Measurements from ENCODE around the gene PRDM16.

Gene PRDM16

DNA sequence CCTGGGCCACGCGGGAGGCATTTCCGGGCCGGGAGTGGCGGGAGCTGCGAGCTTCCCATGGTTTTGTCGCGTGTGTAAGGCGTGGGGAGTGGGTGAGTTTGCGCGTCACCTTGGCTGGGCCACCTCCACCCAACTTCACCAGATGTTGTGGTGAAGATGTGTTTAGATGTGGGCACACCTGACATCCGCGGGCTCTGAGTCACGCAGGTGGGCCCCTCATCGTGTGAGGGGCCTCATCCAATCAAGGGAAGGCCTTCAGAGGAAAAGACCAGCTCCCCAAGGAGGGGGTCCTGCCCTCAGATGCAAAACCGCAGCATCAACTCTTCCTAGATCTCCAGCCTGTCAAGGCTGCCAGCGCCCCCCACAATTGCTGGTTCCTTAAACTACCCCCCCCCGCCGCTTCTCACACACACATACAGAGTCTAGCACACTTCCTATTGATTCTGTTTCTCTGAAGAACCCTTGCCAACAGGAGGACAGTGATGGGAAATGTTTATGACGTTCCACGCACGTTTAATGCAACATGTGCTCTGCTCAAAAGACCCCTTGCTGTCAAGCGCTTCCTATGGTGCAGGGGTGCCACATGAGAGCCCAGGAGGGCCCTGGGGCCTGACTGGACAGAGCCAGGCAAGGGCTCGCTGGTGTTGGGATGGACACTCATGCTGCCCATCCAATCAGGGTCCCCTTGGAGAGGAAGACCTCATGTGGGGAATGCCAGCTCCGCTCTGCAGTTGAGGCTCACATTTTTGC, 35.8 kb upstream of the PRDM16 start:
- no peak for DNase-seq

GRCh38 chr1:3033790-3034090, 35.3 kb upstream of the PRDM16 start:
- no peak for DNase-seq

DNA sequence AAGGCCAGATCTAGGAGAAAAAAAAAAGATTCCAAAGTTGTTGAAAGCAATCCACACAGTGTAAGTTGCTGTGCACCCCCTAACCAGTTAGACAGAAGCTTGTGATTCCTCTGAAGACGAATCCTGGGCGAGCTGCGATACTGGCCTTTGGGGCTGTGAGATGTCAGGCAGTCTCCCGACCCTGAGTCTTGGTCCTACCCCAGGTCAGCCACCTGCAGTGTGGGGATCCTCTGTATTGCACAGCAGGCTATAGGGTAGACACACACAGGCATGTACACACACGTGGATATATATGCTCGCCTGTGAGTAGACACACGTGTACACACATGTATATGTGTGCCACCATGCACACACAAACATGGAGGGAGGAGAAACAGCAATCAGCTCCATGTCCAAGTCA, 34.8 kb upstream of the PRDM16 start:
- DNase-seq, result no peak

DNA sequence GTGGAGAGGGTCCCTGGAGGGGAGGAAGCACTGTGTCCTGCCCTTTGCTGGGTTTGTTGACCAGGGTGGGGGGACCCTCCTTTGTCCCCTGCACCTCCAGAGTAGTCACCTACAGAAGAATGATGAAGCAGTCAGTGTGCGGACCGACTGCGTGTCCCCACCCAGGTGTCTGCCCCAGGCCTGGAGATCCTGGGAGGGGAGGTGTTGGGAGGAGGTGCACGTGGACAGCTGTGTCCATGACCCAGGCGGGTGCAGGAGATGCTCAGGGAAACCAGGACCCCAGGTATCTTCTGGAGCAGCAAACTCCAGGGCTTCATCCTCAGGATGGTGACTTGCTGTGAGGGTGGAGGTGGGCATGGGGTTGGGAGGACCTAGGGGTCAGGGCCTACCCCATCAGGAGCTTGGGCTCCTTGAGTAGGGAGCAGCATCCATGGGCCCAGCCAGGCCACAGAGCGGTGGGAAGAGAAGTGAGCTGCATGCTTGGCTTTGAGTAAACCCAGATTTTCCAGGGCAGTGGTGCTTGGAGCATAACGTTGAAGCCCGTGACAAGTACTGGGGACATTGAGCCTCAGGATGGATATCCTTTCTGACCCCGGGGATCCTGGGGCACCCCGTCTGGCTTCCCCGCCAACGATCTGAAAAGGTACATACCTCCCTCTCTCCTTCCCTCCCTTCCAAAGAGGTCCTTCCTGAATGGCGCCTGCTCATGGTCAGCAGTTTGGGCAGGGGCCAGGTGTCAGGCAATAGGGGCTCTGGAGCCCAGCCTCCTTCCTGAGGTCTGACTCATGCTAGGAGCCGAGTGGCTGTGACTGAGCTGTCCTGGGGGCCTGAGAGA, 34.1 kb upstream of the PRDM16 start:
- no peak for DNase-seq

GRCh38 chr1:3035563-3036446, 33.2 kb upstream of the PRDM16 start:
- no peak for DNase-seq

DNA sequence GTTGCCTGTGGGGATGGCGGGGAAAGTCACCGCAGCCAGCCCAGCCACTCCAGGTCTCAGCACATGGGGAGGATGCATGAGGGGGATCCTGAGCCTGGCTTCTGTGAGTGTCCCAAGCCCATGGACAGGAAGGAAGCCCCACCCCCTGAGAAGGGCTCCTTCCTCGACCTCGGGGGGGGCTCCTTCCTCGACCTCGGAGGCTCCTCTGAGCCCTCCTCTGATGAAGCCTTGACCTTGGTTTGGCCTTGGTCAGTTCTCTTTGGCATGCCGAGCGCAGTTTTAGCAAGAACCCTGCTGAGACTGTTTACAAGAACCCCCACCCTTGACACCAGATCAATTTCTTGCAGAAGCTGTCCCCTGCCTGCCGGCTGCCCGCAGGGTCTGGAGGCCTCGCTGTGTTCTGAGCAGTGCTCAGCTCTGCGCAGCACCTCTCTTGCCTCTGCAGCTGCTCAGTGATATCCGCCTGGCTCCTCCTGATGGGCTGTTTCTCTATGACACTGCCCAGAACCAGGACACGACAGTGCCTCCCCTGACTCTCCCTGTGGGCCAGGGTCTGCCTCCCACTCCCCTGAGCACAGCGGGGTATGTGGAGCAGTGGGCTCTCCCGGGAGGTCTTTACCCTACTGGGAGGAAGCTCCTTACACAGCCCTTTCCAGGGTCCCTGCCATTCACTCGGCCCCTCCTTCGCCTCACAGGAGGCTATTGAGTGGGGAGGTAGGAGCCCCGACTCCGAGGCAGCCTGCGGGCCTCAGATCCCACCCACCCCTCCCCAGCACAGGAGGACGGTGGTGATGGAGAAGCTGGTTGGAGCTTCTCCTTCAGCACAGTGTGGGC, 32.3 kb upstream of the PRDM16 start:
- no peak for DNase-seq

DNA sequence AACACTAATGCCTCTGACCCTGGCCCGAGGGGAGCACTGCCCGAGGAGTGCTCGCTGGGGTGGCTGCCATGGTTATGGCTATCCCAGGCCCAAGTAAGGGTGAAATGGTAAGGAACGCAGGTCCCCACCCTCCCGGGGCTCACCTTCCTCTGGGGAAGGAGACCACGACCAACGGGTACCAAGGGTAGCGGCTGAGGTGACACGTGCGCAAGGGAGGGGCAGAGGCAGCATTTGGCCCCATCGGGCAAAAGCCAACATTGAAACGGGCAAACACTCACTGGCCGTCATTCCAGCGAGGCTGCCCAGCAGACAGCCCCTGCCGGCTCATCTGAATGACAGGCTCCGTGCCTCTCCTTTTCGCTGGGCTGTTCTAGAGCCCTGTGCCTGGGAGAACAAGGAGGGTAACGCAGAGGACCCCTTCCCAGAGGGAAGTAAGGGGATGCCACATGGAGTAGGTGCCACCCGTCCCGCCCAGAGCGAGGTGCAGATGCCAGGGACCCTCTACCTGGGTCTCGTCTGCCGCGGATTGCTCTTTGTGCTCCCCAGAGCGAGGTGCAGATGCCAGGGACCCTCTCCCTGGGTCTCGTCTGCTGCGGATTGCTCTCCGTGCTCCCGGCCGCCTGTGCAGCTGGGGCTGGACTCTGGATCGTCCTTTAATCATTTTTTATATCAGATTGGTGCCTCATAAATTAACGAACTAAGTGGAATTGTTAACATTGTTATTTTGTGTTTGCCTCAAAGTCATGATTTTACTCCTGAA, 31.5 kb upstream of the PRDM16 start:
- no peak for DNase-seq

DNA sequence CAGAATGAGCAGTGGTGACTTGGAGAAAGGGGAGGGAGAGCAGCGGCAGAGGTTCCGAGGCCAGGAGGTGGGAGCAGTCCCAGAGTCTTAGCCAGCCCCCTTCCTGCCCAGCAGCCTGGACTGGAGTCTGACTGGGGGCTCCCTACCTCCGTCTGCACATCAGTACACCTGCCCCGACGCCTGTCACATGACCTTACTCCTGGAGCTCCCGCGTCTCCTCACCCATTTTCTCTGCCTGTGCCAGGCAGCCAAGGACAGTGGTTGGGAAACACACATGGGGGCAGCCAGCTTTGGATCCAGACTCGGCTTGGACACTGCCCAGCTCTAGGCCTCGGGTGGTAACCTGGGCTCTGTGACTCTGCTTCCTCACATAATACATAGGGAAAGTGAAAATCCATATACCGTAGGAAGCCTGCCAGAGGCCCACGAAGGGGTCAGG, 30.9 kb upstream of the PRDM16 start:
- no peak for DNase-seq

DNA sequence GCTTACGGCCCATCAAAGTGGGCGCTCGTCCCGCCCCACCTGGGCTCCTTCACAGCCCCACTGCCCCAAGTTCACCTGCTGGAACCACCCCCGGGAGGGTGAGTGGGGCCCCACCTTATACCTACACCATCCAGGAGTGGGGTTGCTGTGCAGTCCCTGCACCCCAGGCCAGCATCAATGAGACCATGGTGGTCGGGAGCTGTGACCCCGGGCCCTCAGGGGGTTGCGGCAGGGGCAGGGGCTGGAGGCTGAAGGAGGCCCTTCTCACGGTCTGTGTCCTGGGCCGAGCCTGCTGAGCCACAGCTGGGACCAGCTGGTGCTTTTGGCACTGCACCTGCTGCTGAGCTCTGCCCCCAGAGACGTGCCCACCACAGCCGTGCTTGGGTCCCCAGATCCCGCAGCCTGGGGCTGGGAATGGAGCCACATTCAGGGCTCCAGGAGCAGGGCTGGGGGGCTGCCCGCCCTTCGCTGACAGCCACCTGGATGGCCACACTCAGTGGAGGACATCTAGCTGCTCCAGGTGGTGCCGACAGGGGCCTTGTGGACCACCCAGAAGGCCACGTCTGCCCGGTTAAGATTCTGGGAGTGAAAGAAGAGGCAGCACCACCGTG, 30.3 kb upstream of the PRDM16 start:
- DNase-seq, result no peak

- no peak for DNase-seq
These were observed 29.0 kb upstream of the PRDM16 start for GRCh38 chr1:3040004-3040403.

- DNase-seq, result no peak
These were observed 26.5 kb upstream of the PRDM16 start for GRCh38 chr1:3042481-3042880.

DNA sequence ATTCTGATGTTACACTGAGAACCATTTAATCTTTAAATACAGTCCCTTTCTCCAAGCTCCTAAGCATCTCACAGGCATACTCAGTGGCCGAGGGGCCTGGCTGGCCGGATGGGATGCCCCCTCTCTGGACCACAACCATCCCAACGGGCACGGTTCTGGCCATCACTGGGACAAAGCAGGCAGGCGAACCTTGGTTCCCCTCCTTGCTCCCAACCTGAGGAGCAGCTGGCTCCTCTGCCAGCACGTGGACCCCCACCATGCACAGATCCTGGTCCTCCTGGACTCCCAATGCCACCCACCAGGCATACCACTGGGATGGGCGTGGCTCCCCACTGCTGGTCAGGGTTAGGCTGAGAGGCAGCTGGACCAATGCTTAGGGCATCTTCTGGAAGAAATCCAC, 19.8 kb upstream of the PRDM16 start:
- no peak for DNase-seq

GRCh38 chr1:3049905-3050304, 19.1 kb upstream of the PRDM16 start:
- no peak for DNase-seq

- DNase-seq, result no peak
These were observed 18.4 kb upstream of the PRDM16 start for GRCh38 chr1:3050603-3051002.

DNA sequence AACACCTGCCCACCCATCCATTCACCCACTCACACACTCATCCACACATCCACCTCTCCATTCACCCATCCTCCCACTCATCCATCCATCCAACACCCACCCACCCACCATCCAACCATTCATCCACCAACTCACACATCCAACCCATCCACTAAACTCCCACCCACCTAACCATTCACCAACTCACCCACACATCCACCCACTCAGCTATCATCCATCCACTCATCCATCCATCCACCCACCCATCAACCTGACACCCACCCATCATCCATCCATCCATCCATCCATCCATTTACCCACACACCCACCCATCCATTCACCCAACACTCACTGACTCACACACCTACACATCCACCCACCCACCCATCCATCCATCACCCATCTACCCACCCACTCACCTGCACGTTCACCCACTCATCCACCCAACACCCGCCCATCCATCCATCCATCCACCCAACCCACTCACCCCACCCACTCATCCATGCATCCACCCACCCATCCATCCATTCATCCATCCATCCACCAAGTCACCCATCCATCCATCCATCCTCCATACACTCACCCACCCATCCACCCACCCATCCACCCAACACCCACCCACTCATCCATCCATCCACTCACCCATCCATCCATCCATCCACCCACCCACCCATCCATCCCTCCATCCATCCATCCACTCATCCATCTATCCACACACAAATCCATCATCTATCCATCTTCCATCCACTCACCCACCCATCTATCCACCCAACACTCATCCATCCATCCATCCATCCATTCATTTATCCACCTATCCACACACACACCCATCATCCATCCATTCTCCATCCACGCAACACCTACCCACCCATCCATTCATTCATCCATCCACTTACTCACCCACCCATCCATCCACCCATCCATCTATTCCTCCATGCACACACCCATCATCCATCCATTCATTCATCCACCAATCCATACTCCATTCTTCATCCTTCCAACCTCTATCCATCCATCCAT, 17.4 kb upstream of the PRDM16 start:
- DNase-seq, result no peak

GRCh38 chr1:3052501-3052900, 16.5 kb upstream of the PRDM16 start:
- no peak for DNase-seq

- DNase-seq, result no peak
These were observed 15.5 kb upstream of the PRDM16 start for GRCh38 chr1:3053366-3053980.

DNA sequence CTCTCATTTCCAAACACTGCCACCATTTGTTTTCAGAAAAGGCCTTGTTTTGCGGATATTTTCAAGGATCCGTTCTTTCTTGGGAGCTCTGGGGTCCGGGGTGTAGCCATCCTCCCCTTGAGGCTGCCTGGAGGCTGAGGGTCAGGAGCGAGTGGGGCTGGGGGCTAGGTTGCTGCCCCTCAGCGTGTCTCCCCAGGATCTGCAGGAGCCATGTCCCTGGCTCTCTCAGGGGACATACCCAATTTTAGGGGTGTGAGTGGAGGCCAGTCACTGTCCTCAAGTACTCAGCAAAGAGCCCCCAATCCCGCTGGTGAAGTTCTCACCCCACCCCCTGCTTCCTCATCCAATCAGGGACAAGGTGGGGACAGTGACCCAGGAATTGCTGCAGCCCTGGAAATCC, 15.0 kb upstream of the PRDM16 start:
- no peak for DNase-seq

DNA sequence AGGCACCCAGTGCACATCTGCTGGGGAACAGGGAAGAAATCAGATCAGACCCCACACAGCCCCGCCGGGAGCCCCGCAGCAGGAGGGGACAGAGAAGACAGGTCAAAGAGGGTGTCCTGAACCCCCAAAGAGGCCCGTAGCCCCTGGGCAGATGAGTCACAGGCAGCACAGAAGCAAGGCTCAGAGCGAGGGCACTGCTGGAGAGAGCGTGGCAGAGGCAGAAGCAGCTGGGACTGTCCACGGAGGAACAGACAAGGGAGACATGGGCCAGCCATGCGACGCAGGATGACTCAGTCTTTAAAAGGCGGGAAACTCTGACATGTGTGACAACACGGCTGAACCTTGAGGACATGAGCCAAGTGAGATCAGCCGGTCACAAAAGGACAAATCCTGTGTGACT, 14.5 kb upstream of the PRDM16 start:
- DNase-seq, result no peak

GRCh38 chr1:3055051-3055450, 14.0 kb upstream of the PRDM16 start:
- no peak for DNase-seq
